Gastroesophageal sphincter (tissue), 4 donors: ENCODE measurements around the gene S1PR3. TPM values are rescaled to one million over a fixed set of nuclear protein-coding genes. Genes with fewer than 3 reads are reported as not detected.

ENCODE experiments used
- ATAC-seq: fragments of 150-250 bp; one replicate; pipeline ENCODE4 v1.9.1; 2016; ENCODE audit warnings: mild to moderate bottlenecking, moderate library complexity
- H3K27ac ChIP-seq, 4 donors: fragments of 200-600 bp; sonication (generic) in 3 of 4; 1 replicate in 3 of 4; 2 replicates in 1 of 4; pipeline ENCODE4 v1.5.1; 2016 to 2019
- H3K27me3 ChIP-seq: fragments of 200-600 bp; sonication (generic); one replicate; pipeline ENCODE4 v1.5.1; 2019
- H3K36me3 ChIP-seq, 2 donors: fragments of 200-600 bp; sonication (generic); one replicate each; pipeline ENCODE4 v1.5.1; 2019; ENCODE audit warnings: control low read depth in 1 of 2
- H3K4me1 ChIP-seq, 3 donors: fragments of 200-600 bp; sonication (generic); 1 replicate in 2 of 3; 2 replicates in 1 of 3; pipeline ENCODE4 v1.5.1; 2016 to 2019; ENCODE audit warnings: control low read depth in 2 of 3
- H3K4me3 ChIP-seq, 2 donors: fragments of 200-600 bp; sonication (generic); one replicate each; pipeline ENCODE4 v1.5.1; 2019; ENCODE audit warnings: mild to moderate bottlenecking in 1 of 2, moderate library complexity in 1 of 2
- H3K9me3 ChIP-seq, 3 donors: fragments of 200-600 bp; sonication (generic); one replicate each; pipeline ENCODE4 v1.5.1; 2017 to 2019; ENCODE audit warnings: control low read depth in 2 of 3
- CTCF ChIP-seq, 4 experiments: fragments of 200-600 bp in 2 of 4; fragments of 450-650 bp in 2 of 4; sonication (generic) in 1 of 4; IDR thresholded peaks; one replicate each; pipeline ENCODE4 v1.5.1; 2017 to 2019; ENCODE audit warnings: antibody characterized with exemption in 4 of 4, mild to moderate bottlenecking in 2 of 4, moderate library complexity in 2 of 4
- EP300 ChIP-seq: sonication (generic); formaldehyde crosslinking; IDR thresholded peaks from one replicate; pipeline ENCODE4 v1.6.1; 2017; ENCODE audit warnings: antibody characterized with exemption, mild to moderate bottlenecking
- POLR2A ChIP-seq, 2 donors: fragments of 450-650 bp; IDR thresholded peaks; one replicate each; pipeline ENCODE4 v1.6.1; 2017; ENCODE audit warnings: antibody characterized with exemption in 2 of 2, mild to moderate bottlenecking in 2 of 2, moderate library complexity in 1 of 2
- POLR2AphosphoS5 ChIP-seq: sonication (generic); formaldehyde crosslinking; IDR thresholded peaks from one replicate; pipeline ENCODE4 v1.6.1; 2017; ENCODE audit warnings: antibody characterized with exemption
- WGBS, 2 donors: methylation state at CpG; one replicate each; pipeline ENCODE4 v1.1.5; 2018; ENCODE audit warnings: low coverage in 1 of 2; 5-methylcytosine and 5-hydroxymethylcytosine counted together
- total RNA-seq, 4 donors: library from RNA; depleted of rRNA; stranded (reverse); fragments of >200 nt; gene quantifications; one replicate each; pipeline ENCODE4 v1.1.0, GENCODE V29; 2016

The S1PR3 gene
- total RNA-seq, 4 donors from 2014 or later, result 77.9 to 351 (median 167) TPM

DNA sequence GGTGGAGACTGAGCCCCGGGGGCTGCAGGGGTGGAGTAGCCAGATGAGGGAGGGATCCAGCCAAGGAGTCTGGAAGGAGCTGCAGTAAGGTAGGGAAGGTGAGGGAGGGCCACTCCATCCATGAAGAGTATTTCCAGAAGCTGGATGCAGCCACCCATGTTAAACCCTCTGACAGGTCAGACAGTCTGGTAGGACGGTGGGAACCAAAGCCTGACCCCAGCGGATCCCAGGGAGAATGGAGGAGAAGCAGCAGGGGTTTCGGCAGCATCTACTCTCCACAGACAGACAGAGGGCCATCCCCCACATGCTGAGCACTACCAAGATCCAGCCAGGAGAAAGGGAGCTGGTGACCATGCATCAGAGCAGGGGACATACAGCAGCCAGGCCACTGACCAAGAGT lies 22.5 kb upstream of the S1PR3 start:
- no peak overlapping the region for H3K27ac ChIP-seq
- H3K27me3 ChIP-seq, result no peaks in the 10 kb centered on the region
- ATAC-seq, result no peak
- H3K4me3 ChIP-seq, result no peak overlapping the region
- no peak for TF ChIP-seq EP300
- no peak for TF ChIP-seq POLR2A (IDR thresholded peaks at IDR 0.05)
- no peak for TF ChIP-seq POLR2AphosphoS5
- TF ChIP-seq CTCF (IDR thresholded peaks at IDR 0.05), result no peak
- no peaks in the 10 kb centered on the region for H3K4me1 ChIP-seq
- H3K9me3 ChIP-seq, result peaks cover 0 to 8% (median 0%) of the 10 kb centered on the region in 3 donors
- no peaks in the 10 kb centered on the region for H3K36me3 ChIP-seq
- WGBS, 2 donors, result 65 to 85% methylated on average over 2 to 3 of the region's 4 CpGs

GRCh38 chr9:88969646-88970373 lies 21.5 kb upstream of the S1PR3 start:
- ATAC-seq, result no peak
- 73 to 82% methylated on average over 5 to 6 of the region's 8 CpGs for WGBS, 2 donors
- Histone ChIP-seq H3K36me3 (no peaks in the 10 kb centered on the region), H3K4me1 (no peaks in the 10 kb centered on the region), H3K4me3 (no peak overlapping the region), H3K27ac (no peak overlapping the region), H3K9me3 (peaks cover 0 to 8% (median 0%) of the 10 kb centered on the region in 3 donors), H3K27me3 (no peaks in the 10 kb centered on the region)
- TF ChIP-seq EP300 (no peak), CTCF (IDR thresholded peaks at IDR 0.05) (no peak), POLR2A (IDR thresholded peaks at IDR 0.05) (no peak), POLR2AphosphoS5 (no peak)

DNA sequence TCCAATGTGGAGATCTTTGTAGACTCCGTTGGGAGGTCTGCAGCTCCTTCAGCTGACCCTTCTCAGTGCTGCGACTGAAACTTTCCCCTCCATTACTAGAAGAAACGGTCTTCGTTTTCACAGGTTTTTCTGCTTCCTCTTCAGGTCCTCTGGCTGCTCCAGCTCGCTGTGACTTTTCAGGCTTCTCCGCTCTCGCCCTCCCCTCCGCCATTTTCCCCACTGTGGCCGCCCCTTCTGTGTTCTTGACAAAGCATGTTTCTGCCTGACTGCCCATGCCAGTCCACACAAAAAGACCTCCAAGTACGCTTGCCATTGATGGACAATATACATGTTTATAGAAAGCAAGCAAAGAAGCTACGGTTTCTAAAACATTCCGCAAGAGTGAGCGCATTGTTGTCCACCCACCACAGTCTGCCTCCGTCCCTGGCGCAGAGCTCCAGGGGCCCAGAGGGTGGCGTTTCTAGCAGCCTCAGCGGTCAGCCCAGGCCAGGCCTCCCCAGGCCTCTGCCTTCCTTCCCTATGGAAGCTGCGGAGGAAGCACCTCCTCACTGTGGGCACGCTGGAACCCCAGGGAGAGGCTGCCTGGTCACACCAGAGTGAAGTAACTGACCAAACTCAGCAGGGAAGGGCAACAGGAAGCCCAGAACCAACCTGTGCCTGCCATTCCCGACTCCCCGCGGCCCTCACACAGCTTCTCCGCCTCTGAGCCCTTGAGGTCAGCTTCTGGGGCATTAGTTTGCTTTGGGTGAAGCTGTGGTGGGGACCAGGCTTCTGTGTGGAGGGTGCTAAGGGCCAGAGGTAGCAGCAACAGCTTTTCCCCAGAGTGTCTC lies 19.9 kb upstream of the S1PR3 start:
- no peak overlapping the region for H3K27ac ChIP-seq
- H3K4me3 ChIP-seq, result no peak overlapping the region
- no peaks in the 10 kb centered on the region for H3K36me3 ChIP-seq
- H3K27me3 ChIP-seq, result no peaks in the 10 kb centered on the region
- WGBS, 2 donors, result 91 to 95% methylated on average over 7 to 17 of the region's 23 CpGs
- TF ChIP-seq EP300, result no peak
- TF ChIP-seq POLR2A (IDR thresholded peaks at IDR 0.05), result no peak
- no peak for TF ChIP-seq POLR2AphosphoS5
- no peak for TF ChIP-seq CTCF (IDR thresholded peaks at IDR 0.05)
- H3K9me3 ChIP-seq, result peaks cover 0 to 8% (median 0%) of the 10 kb centered on the region in 3 donors
- ATAC-seq, result no peak
- H3K4me1 ChIP-seq, result peaks cover 0 to 10% (median 2%) of the 10 kb centered on the region in 3 donors

DNA sequence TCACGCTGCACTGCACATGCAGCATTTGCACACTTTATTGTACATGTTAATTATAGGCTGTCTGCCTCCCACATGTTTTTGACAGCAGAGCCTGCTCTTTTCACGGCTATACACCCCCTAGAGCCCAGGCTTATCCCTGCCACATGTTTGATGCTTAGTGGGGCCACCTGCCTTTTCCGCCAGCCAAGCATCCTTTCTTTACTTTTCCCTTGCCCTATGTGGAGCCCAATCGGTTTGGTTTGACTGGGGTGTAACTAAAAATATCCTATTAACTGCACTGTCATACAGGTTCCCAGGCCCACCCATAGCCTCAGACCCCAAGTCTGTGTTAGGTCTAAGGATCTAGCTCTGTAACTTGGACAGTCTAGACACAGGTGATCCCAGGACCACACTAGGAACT lies 18.9 kb upstream of the S1PR3 start:
- Histone ChIP-seq H3K27ac (no peak overlapping the region), H3K4me3 (no peak overlapping the region), H3K9me3 (peaks cover 0 to 8% (median 0%) of the 10 kb centered on the region in 3 donors), H3K36me3 (no peaks in the 10 kb centered on the region), H3K4me1 (peaks cover 0 to 20% (median 3%) of the 10 kb centered on the region in 3 donors), H3K27me3 (no peaks in the 10 kb centered on the region)
- TF ChIP-seq CTCF (IDR thresholded peaks at IDR 0.05) (no peak), POLR2AphosphoS5 (no peak), POLR2A (IDR thresholded peaks at IDR 0.05) (no peak), EP300 (no peak)
- ATAC-seq, result no peak
- WGBS, 2 donors, result 100% methylated on average over 3 of the region's 4 CpGs
